Measurements from ENCODE around the gene CLCN1. TPM values are rescaled to one million over a fixed set of nuclear protein-coding genes. Genes with fewer than 3 reads are reported as not detected.
"Not testable (repeated sequence)": the region's sequence is repeated elsewhere in the genome, so short reads cannot be mapped to it uniquely, and the experiment has no call there.

CLCN1 gene
- total RNA-seq, 1 donor from 2014 or later, result not detected

DNA sequence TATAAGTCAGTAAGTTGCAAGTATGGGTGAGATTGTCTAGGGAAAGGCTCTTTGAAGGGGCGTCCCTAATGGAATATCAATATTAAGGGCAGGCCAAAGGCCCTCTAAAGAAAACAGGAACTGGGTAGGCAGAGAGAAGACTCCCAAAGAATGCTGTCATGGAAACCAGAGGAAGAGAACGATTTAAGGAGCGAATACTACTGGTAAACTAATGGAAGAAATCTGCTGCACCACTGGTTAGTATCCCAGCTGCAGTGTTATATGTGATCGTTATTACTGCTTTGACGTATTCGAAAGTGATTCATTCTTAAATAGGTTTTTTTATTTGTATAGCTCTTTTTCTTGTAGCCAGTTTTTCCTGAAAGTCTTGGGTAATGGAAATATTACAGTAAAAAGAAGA, 26.5 kb upstream of the CLCN1 start:
- intact Hi-C loops (cut with DNase I), result loop anchor here (2.0 to 5.0 kb wide), 2 partner anchors 27 to 93 kb away; partner anchors contain the start of genes GSTK1 and ZYX
- DNase-seq (ENCODE audit: low spot score), result no peak

GRCh38 chr7:143289888-143290287, 26.0 kb upstream of the CLCN1 start:
- intact Hi-C loops (cut with DNase I), result loop anchor here (2.0 to 5.0 kb wide), 2 partner anchors 27 to 92 kb away; partner anchors contain the start of genes GSTK1 and ZYX
- not testable (repeated sequence) for DNase-seq (ENCODE audit: low spot score)

GRCh38 chr7:143290293-143290692, 25.6 kb upstream of the CLCN1 start:
- DNase-seq (ENCODE audit: low spot score), result no peak
- intact Hi-C loops (cut with DNase I), result no loop called here

DNA sequence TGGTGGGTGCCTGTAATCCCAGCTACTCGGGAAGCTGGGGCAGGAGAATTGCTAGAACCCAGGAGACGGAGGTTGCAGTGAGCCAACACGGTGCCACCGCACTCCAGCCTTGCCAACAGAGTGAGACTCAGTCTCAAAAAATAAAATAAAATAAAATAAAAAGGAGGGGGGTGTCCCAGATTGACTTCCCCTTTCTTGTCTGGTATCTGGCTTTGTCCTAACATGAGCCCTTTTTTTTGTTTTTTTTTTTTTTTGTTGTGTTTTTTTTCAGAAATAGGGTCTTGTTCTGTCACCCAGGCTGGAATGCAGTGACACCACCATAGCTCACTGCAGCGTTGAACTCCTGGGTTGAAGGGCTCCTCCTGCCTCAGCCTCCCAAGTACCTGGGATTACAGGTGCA, 23.0 kb upstream of the CLCN1 start:
- no peak for DNase-seq (ENCODE audit: low spot score)
- intact Hi-C loops (cut with DNase I), result no loop called here

DNA sequence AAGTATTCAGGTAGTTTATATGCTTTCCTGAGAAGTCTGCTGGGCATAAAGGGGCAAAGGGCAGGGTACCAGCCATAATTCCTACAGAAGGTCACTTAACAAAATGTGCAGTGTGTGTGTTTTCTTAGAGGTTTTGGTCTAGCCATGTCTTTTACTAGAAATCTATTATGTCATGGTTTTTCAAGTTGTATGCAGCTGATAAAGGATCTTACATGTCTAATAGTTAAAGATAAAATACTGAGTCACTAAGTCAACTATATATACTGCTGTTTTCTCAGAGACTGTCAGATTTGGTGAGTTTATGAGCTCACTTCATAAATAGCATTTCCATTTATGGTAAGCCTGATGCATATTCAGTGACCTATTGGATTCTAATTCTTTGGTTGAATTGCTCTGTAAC, 20.0 kb upstream of the CLCN1 start:
- intact Hi-C loops (cut with DNase I), result no loop called here

GRCh38 chr7:143296686-143297085, 19.2 kb upstream of the CLCN1 start:
- intact Hi-C loops (cut with DNase I), result no loop called here
- no peak for DNase-seq (ENCODE audit: low spot score)

More for the DNA sequence above, 20.0 kb upstream of the CLCN1 start:
- no peak for DNase-seq (ENCODE audit: low spot score)

- no peak for DNase-seq (ENCODE audit: low spot score)
- intact Hi-C loops (cut with DNase I), result no loop called here
These were observed 16.6 kb upstream of the CLCN1 start for GRCh38 chr7:143299346-143299745.

DNA sequence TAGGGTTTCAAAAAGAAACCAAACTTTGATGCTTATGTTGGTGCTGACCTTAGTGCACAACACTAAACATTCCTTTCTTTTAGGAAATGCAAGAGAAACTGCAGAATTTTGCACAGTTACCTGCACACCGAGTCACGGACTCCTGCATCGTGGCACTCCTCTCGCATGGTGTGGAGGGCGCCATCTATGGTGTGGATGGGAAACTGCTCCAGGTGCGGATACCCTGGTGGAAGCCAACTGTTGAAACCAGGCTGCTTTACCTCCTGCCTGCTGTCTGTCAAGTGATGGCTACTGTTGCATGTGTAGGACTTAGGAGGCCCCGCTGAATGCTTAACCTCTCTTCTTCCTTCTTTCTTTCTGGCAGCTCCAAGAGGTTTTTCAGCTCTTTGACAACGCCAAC, 16.1 kb upstream of the CLCN1 start:
- intact Hi-C loops (cut with DNase I), result loop anchor here (5.0 kb wide), 1 partner anchor 38 kb away; the partner anchor contains the start of gene GSTK1
- DNase-seq (ENCODE audit: low spot score), result no peak

DNA sequence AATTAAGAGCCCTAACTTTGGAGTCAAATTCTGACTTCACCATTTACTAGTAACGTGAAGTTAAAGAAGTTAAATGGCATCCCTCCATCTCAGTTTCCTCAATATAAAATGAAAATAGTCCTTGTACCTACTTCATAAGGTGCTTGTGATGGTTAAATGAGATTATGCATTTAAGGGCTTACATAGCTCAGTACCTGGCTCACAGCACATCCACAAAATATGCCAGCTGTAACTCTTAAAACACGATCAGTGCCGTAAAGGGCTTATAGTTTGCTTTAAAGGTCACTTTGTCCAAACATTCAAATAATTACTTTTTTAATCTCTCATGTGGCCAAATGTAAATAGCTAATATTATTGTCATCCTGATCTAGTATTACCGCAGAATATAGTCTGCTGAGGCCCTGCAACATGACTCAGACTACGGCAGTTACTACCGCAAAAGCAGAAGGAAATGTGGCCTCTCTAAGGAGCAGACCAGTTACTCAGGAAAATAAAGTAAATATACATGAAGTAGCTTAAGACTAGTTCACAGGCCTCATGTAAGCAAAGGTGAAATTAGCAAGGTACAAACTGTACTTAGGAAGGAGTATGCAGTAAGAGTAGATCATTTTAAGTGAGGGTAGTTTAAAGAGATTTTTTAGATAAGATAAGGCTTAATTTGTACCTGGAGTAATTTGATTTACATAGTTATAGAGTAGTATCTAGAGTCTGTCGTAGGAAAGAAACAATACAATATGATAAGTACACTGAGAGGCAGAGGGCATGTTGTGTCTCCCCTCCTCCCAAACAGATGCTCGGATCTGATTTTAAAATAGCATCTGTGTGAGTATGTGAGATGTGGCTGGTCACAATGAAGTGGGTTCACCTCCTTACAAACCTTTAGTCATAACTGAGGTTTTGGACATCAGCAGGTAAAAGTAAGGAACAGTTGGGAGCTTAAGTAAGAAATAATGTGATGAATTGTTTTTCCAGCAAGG, 14.7 kb upstream of the CLCN1 start:
- no peak for DNase-seq (ENCODE audit: low spot score)
- intact Hi-C loops (cut with DNase I), result loop anchor here (5.0 kb wide), 1 partner anchor 39 kb away; the partner anchor contains the start of gene GSTK1

- intact Hi-C loops (cut with DNase I), result loop anchor here (5.0 kb wide), 1 partner anchor 41 kb away; the partner anchor contains the start of gene GSTK1
- no peak for DNase-seq (ENCODE audit: low spot score)
These were observed 12.2 kb upstream of the CLCN1 start for GRCh38 chr7:143303733-143304132.

GRCh38 chr7:143304938-143305337, 11.0 kb upstream of the CLCN1 start:
- DNase-seq (ENCODE audit: low spot score), result no peak
- intact Hi-C loops (cut with DNase I), result loop anchor here (1.0 to 5.0 kb wide), 3 partner anchors 43 to 112 kb away; partner anchors contain the start of gene GSTK1

DNA sequence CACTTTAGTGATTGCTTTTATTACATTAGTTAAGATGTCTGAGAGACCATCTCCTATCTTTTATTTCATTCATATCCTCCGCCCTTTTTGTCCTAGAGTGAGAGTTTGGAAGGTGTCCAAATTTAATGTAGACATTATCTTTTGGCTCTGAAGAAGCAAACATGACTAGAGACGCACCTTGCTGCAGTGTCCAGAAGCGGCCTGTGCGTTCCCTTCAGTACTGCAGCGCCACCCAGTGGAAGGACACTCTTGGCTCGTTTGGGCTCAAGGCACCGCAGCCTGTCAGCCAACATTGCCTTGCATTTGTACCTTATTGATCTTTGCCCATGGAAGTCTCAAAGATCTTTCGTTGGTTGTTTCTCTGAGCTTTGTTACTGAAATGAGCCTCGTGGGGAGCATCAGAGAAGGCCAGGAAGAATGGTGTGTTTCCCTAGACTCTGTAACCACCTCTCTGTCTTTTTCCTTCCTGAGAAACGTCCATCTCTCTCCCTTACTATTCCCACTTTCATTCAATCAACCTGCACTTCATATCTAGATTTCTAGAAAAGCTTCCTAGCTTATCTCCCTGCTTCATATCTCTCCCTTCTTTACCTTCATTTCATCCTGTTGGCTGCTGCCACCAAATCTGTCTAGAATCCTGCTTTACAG, 10.4 kb upstream of the CLCN1 start:
- peak; percentile 86 for DNase-seq (ENCODE audit: low spot score)
- intact Hi-C loops (cut with DNase I), result loop anchor here (1.0 to 5.0 kb wide), 2 partner anchors 65 to 112 kb away; no protein-coding TSS in a partner anchor

DNA sequence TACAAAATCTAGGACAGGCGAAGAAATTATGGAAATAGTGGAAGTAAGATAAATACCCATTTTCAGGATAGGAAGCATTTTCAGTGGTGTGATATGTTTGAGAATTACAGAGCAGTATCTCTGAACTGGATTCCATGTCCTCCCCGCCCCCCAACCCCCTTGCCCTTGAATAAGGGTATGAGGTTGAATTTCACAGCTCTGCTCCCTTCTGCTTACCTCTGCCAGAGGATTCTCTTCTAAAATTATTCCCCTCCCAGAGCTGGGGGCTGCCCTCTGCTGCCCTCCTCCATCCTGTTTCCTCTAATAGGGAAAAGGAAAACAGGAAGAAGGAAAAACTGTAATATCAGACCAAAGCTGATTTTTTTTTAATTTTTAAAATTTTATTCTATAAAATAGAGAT, 7.3 kb upstream of the CLCN1 start:
- intact Hi-C loops (cut with DNase I), result loop anchor here (5.0 kb wide), 1 partner anchor 109 kb away; no protein-coding TSS in a partner anchor
- no peak for DNase-seq (ENCODE audit: low spot score)

GRCh38 chr7:143314127-143314526, 1.8 kb upstream of the CLCN1 start:
- DNase-seq (ENCODE audit: low spot score), result no peak
- intact Hi-C loops (cut with DNase I), result no loop called here

- intact Hi-C loops (cut with DNase I), result no loop called here
- DNase-seq (ENCODE audit: low spot score), result no peak
These were observed 581 bp downstream of the CLCN1 start for GRCh38 chr7:143316492-143316891.

DNA sequence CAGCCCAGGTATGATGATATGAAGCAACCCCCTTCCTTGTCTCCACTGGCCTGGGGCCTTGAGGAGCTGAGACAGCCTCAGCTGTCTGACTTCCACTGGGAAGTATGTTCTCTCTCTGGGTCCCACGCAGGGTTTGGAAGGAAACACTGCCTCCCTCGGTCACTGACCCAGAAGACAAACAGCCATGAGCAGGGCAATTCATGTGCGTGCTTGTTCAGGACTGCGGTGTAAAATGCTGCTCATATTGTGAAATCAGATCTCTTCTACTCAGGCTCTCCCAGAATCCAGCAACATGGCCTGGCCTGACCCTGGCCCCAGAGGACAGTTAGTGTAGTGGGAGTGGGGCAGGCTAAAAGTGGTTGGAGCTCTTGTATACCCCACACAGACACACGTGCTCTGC, 2.8 kb downstream of the CLCN1 start:
- intact Hi-C loops (cut with DNase I), result no loop called here
- no peak for DNase-seq (ENCODE audit: low spot score)

GRCh38 chr7:143320620-143321019, 4.7 kb downstream of the CLCN1 start:
- intact Hi-C loops (cut with DNase I), result no loop called here
- no peak for DNase-seq (ENCODE audit: low spot score)

GRCh38 chr7:143321242-143321641, 5.3 kb downstream of the CLCN1 start:
- no peak for DNase-seq (ENCODE audit: low spot score)
- intact Hi-C loops (cut with DNase I), result no loop called here

DNA sequence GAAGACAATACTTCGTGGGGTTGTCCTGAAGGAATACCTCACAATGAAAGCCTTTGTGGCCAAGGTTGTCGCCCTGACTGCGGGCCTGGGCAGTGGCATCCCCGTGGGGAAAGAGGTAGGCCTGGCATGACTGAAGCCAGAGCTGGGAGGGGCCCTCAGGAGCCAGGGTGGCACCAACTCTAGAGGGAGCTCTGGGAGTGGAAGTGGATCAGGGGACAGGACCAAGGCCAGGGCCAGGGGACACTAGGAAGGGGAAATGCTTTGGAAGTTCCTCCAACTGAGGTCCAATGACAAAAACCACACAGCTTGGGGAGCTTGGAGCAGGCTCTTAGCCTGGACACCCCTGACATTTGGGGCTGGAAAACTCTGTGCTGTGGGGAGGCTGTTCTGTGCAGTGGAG, 5.8 kb downstream of the CLCN1 start:
- DNase-seq (ENCODE audit: low spot score), result no peak
- intact Hi-C loops (cut with DNase I), result no loop called here

Data from cardiac septum (tissue), 1 donor.